Measurements from ENCODE around the gene PRUNE2.

Gene PRUNE2

GRCh38 chr9:76817489-76817888, 88.4 kb downstream of the PRUNE2 start:
- H3K27ac ChIP-seq (replicated peaks), result no peak overlapping the region
- H3K4me3 ChIP-seq (replicated peaks; ENCODE audit: insufficient read depth, low read length), result no peak overlapping the region
- H3K27me3 ChIP-seq (ENCODE audit: insufficient read depth, poor library complexity, severe bottlenecking), result peaks cover 11% of the 10 kb centered on the region
- TF ChIP-seq GABPA (IDR thresholded peaks at IDR 0.05; ENCODE audit: low read depth), result no peak
- TF ChIP-seq, protein P1, sequence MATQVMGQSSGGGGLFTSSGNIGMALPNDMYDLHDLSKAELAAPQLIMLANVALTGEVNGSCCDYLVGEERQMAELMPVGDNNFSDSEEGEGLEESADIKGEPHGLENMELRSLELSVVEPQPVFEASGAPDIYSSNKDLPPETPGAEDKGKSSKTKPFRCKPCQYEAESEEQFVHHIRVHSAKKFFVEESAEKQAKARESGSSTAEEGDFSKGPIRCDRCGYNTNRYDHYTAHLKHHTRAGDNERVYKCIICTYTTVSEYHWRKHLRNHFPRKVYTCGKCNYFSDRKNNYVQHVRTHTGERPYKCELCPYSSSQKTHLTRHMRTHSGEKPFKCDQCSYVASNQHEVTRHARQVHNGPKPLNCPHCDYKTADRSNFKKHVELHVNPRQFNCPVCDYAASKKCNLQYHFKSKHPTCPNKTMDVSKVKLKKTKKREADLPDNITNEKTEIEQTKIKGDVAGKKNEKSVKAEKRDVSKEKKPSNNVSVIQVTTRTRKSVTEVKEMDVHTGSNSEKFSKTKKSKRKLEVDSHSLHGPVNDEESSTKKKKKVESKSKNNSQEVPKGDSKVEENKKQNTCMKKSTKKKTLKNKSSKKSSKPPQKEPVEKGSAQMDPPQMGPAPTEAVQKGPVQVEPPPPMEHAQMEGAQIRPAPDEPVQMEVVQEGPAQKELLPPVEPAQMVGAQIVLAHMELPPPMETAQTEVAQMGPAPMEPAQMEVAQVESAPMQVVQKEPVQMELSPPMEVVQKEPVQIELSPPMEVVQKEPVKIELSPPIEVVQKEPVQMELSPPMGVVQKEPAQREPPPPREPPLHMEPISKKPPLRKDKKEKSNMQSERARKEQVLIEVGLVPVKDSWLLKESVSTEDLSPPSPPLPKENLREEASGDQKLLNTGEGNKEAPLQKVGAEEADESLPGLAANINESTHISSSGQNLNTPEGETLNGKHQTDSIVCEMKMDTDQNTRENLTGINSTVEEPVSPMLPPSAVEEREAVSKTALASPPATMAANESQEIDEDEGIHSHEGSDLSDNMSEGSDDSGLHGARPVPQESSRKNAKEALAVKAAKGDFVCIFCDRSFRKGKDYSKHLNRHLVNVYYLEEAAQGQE (IDR thresholded peaks at IDR 0.05; ENCODE audit: insufficient replicate concordance, low read depth), result no peak
- TF ChIP-seq POLR2AphosphoS5 (IDR thresholded peaks at IDR 0.05; ENCODE audit: low read depth), result no peak
- TF ChIP-seq SPI1 (IDR thresholded peaks at IDR 0.05; ENCODE audit: borderline replicate concordance, low read depth), result no peak
- TF ChIP-seq, protein P2, sequence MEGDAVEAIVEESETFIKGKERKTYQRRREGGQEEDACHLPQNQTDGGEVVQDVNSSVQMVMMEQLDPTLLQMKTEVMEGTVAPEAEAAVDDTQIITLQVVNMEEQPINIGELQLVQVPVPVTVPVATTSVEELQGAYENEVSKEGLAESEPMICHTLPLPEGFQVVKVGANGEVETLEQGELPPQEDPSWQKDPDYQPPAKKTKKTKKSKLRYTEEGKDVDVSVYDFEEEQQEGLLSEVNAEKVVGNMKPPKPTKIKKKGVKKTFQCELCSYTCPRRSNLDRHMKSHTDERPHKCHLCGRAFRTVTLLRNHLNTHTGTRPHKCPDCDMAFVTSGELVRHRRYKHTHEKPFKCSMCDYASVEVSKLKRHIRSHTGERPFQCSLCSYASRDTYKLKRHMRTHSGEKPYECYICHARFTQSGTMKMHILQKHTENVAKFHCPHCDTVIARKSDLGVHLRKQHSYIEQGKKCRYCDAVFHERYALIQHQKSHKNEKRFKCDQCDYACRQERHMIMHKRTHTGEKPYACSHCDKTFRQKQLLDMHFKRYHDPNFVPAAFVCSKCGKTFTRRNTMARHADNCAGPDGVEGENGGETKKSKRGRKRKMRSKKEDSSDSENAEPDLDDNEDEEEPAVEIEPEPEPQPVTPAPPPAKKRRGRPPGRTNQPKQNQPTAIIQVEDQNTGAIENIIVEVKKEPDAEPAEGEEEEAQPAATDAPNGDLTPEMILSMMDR (IDR thresholded peaks at IDR 0.05; ENCODE audit: insufficient read depth, low read length), result no peak
- no peak for DNase-seq (ENCODE audit: low read depth in 1 of 2, low spot score in 1 of 2)

- DNase-seq (ENCODE audit: low read depth in 1 of 2, low spot score in 1 of 2), result no peak
- TF ChIP-seq GABPA (IDR thresholded peaks at IDR 0.05; ENCODE audit: low read depth) (no peak), SPI1 (IDR thresholded peaks at IDR 0.05; ENCODE audit: borderline replicate concordance, low read depth) (no peak), POLR2AphosphoS5 (IDR thresholded peaks at IDR 0.05; ENCODE audit: low read depth) (no peak)
- TF ChIP-seq, protein P1 (IDR thresholded peaks at IDR 0.05; ENCODE audit: insufficient replicate concordance, low read depth), result no peak
- TF ChIP-seq, protein P2 (IDR thresholded peaks at IDR 0.05; ENCODE audit: insufficient read depth, low read length), result no peak
- Histone ChIP-seq H3K27ac (replicated peaks) (no peak overlapping the region), H3K4me3 (replicated peaks; ENCODE audit: insufficient read depth, low read length) (no peak overlapping the region), H3K27me3 (ENCODE audit: insufficient read depth, poor library complexity, severe bottlenecking) (peaks cover 9% of the 10 kb centered on the region)
Observed at GRCh38 chr9:76812591-76812990, 93.3 kb downstream of the PRUNE2 start.

DNA sequence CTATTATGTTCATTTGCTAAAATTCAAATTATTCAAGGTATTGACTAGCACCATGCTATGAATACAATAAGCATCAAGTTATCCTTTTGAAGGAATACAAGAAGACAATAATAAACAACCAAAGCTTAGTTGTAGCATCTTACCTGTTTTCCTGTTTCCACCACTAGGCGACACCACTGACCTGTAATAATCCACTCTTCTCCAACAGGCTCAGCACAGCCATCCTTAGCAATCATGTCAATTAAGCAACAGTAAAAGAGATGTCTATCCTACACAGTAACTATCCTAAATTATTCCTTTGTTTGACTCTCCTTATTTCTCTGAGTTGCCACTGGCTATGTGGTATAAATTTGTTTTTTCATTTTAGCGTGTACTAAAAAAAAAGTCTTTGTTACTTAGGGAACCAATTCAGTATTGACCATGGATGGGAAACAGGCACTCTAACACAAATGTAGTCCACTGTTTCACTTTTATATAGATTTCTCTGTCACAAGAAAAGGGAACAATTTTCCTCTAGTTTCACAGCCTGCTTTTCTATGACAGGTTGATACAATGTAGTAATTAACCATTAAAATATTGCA, 95.4 kb downstream of the PRUNE2 start:
- TF ChIP-seq, protein P2 (IDR thresholded peaks at IDR 0.05; ENCODE audit: insufficient read depth, low read length), result peak; percentile 71
- TF ChIP-seq GABPA (IDR thresholded peaks at IDR 0.05; ENCODE audit: low read depth), result no peak
- Histone ChIP-seq H3K27me3 (ENCODE audit: insufficient read depth, poor library complexity, severe bottlenecking) (peaks cover 9% of the 10 kb centered on the region), H3K27ac (replicated peaks) (no peak overlapping the region), H3K4me3 (replicated peaks; ENCODE audit: insufficient read depth, low read length) (no peak overlapping the region)
- DNase-seq (ENCODE audit: low read depth in 1 of 2, low spot score in 1 of 2), result peak; percentile 14 to 33

GRCh38 chr9:76808636-76809035, 97.3 kb downstream of the PRUNE2 start:
- Histone ChIP-seq H3K4me3 (replicated peaks; ENCODE audit: insufficient read depth, low read length) (no peak overlapping the region), H3K27me3 (ENCODE audit: insufficient read depth, poor library complexity, severe bottlenecking) (peaks cover 11% of the 10 kb centered on the region), H3K27ac (replicated peaks) (no peak overlapping the region)
- no peak for DNase-seq (ENCODE audit: low read depth in 1 of 2, low spot score in 1 of 2)
- TF ChIP-seq, protein P2 (IDR thresholded peaks at IDR 0.05; ENCODE audit: insufficient read depth, low read length), result no peak
- TF ChIP-seq SPI1 (IDR thresholded peaks at IDR 0.05; ENCODE audit: borderline replicate concordance, low read depth) (no peak), POLR2AphosphoS5 (IDR thresholded peaks at IDR 0.05; ENCODE audit: low read depth) (no peak), GABPA (IDR thresholded peaks at IDR 0.05; ENCODE audit: low read depth) (no peak)
- TF ChIP-seq, protein P1 (IDR thresholded peaks at IDR 0.05; ENCODE audit: insufficient replicate concordance, low read depth), result no peak

Data from HL-60 (cell line).